GM19043 (cell line): ENCODE results near the gene POU6F2.

Source experiments
- ATAC-seq: cut with Tn5 transposase; IDR thresholded peaks from one replicate; pipeline ENCODE4 v1.9.1; 2021; ENCODE audit warnings: low read depth; ENCODE audit not compliant: unreplicated experiment

POU6F2 gene

GRCh38 chr7:39125846-39126245 lies 148.1 kb downstream of the POU6F2 start:
- no peak for ATAC-seq

GRCh38 chr7:39127058-39127457 lies 149.3 kb downstream of the POU6F2 start:
- ATAC-seq: no peak

- ATAC-seq: no peak
These were observed 150.7 kb downstream of the POU6F2 start for GRCh38 chr7:39128287-39128843.

- no peak for ATAC-seq
These were observed 152.6 kb downstream of the POU6F2 start for GRCh38 chr7:39130274-39130673.

- ATAC-seq: no peak
These were observed 153.3 kb downstream of the POU6F2 start for GRCh38 chr7:39130857-39131526.

- no peak for ATAC-seq
These were observed 154.6 kb downstream of the POU6F2 start for GRCh38 chr7:39132306-39132705.

- ATAC-seq: no peak
These were observed 155.4 kb downstream of the POU6F2 start for GRCh38 chr7:39133088-39133487.

- no peak for ATAC-seq
These were observed 159.8 kb downstream of the POU6F2 start for GRCh38 chr7:39137480-39137879.

GRCh38 chr7:39142750-39143149 lies 165.0 kb downstream of the POU6F2 start:
- no peak for ATAC-seq

GRCh38 chr7:39144420-39144819 lies 166.7 kb downstream of the POU6F2 start:
- ATAC-seq: no peak

GRCh38 chr7:39145283-39145682 lies 167.6 kb downstream of the POU6F2 start:
- ATAC-seq: no peak

GRCh38 chr7:39145935-39146334 lies 168.2 kb downstream of the POU6F2 start:
- no peak for ATAC-seq

GRCh38 chr7:39152701-39153100 lies 175.0 kb downstream of the POU6F2 start:
- ATAC-seq: no peak

- ATAC-seq: no peak
These were observed 175.4 kb downstream of the POU6F2 start for GRCh38 chr7:39153113-39153512.

- ATAC-seq: no peak
These were observed 175.9 kb downstream of the POU6F2 start for GRCh38 chr7:39153647-39154046.

- ATAC-seq: no peak
These were observed 177.1 kb downstream of the POU6F2 start for GRCh38 chr7:39154815-39155214.

- no peak for ATAC-seq
These were observed 180.7 kb downstream of the POU6F2 start for GRCh38 chr7:39158367-39158766.

GRCh38 chr7:39161903-39162302 lies 184.2 kb downstream of the POU6F2 start:
- no peak for ATAC-seq

GRCh38 chr7:39164887-39165286 lies 187.2 kb downstream of the POU6F2 start:
- no peak for ATAC-seq

GRCh38 chr7:39168403-39169098 lies 190.8 kb downstream of the POU6F2 start:
- no peak for ATAC-seq

GRCh38 chr7:39172137-39172536 lies 194.4 kb downstream of the POU6F2 start:
- no peak for ATAC-seq

GRCh38 chr7:39181398-39181797 lies 203.7 kb downstream of the POU6F2 start:
- no peak for ATAC-seq
